Spleen (tissue), 3 donors: ENCODE measurements around the gene UAP1.

Source experiments
- POLR2A ChIP-seq, 3 donors: fragments of 450-650 bp; IDR thresholded peaks; one replicate each; pipeline ENCODE4 v1.5.1; 2017; ENCODE audit warnings: antibody characterized with exemption in 3 of 3, mild to moderate bottlenecking in 1 of 3
- POLR2AphosphoS5 ChIP-seq, 3 donors: sonication (generic); formaldehyde crosslinking; IDR thresholded peaks; one replicate each; pipeline ENCODE4 v1.5.1; 2017; ENCODE audit warnings: antibody characterized with exemption in 3 of 3

GRCh38 chr1:162564762-162565218 lies 3.3 kb downstream of the UAP1 start:
- TF ChIP-seq POLR2AphosphoS5 (IDR thresholded peaks at IDR 0.05) = no peak
- no peak for TF ChIP-seq POLR2A (IDR thresholded peaks at IDR 0.05)
